ENCODE results near the gene MOB1A.
"Not testable (repeated sequence)": the region's sequence is repeated elsewhere in the genome, so short reads cannot be mapped to it uniquely, and the experiment has no call there.

The MOB1A gene

DNA sequence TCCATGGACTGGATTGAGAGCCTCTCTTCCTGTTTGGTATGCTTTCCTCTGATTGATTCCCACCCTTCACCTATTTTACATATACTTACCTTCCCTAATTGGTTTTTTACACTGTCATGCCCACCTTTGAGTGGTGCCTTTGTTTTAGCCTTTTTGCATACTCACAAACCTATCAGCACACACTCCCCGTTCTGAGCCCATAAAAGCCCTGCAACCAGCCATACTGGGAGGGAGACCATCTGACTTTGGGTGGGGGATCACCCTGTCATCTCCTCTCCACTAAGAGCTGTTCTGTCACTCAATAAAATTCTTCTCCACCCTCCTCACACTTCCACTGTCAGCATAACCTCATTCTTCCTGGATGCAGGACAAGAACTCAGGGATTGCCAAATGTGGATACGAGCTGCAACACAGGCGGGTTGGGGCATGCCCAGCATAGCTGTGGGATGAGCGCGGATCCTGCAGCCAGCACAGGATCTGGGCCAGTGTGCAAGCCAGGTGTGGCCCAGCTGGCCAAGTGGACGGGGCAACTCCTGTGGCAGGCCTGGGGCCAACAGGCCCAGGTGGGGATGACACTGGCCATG, 9.4 kb upstream of the MOB1A start:
- 0 out of 2 replicates have a peak overlapping the region, but pooled peaks have one; percentile 22 for H3K9ac ChIP-seq (ENCODE audit: low read depth, low read length)
- peaks cover 16% of the 10 kb centered on the region for H3K4me1 ChIP-seq (ENCODE audit: insufficient read depth, low read length)
- H3K36me3 ChIP-seq (ENCODE audit: insufficient read depth, low read length): no peaks in the 10 kb centered on the region
- H3K9me3 ChIP-seq (ENCODE audit: control insufficient read depth, insufficient read depth, low read length): no peaks in the 10 kb centered on the region

DNA sequence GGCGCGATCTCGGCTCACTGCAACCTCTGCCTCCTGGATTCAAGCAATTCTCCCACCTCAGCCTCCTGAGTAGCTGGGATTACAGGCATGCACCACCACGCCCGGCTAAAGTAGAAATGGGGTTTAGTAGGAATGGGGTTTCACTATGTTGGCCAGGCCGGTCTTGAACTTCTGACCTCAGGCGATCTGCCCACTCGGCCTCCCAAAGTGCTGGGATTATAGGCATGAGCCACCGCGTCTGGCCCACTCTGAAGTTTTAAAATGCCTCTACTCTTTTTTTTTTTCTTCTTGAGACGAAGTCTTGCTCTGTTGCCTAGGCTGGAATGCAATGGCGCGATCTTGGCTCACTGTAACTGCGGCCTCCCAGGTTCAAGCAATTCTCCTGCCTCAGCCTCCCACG, 8.0 kb upstream of the MOB1A start:
- H3K9ac ChIP-seq (ENCODE audit: low read depth, low read length); H3K9me3 ChIP-seq (ENCODE audit: control insufficient read depth, insufficient read depth, low read length); H3K36me3 ChIP-seq (ENCODE audit: insufficient read depth, low read length): not testable (repeated sequence)
- H3K4me1 ChIP-seq (ENCODE audit: insufficient read depth, low read length): peaks cover 11% of the 10 kb centered on the region

DNA sequence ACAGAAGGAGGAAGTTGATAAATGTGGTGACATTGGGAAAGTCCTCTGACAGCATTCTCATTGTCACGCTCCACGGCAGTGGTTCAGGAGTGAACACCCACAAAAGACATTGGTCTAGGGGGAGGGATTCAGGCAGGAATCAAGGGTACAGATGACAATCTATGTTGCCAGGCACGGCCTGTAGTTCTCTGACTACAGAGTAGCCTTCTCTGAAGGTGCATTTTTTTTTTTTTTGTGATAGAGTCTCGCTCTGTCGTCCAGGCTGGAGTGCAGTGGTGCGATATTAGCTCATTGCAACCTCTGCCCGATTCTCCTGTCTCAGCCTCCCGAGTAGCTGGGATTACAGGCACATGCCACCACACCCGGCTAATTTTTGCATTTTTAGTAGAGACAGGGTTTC, 7.4 kb upstream of the MOB1A start:
- Histone ChIP-seq H3K9me3 (ENCODE audit: control insufficient read depth, insufficient read depth, low read length) (no peaks in the 10 kb centered on the region), H3K9ac (ENCODE audit: low read depth, low read length) (no peak overlapping the region), H3K36me3 (ENCODE audit: insufficient read depth, low read length) (no peaks in the 10 kb centered on the region), H3K4me1 (ENCODE audit: insufficient read depth, low read length) (peaks cover 11% of the 10 kb centered on the region)

DNA sequence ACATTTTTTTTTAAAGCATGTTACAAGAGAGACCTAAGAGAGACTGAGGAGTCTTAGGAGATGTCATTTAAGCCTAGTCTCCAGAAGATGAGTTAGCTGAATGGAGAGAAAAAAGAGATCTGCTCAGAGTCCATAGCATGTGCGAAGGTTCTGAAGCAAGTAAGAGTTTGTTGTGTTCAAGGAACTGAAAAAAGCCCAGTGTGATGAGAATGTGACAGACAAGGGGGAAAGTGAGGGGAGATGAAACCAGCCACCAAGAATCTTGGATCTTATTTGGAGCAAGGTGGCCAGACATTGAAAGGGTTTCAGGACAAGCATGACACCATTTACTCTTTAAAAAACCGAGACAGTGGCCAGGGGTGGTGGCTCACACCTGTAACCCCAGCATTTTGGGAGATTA, 5.2 kb upstream of the MOB1A start:
- H3K9ac ChIP-seq (ENCODE audit: low read depth, low read length): no peak overlapping the region

DNA sequence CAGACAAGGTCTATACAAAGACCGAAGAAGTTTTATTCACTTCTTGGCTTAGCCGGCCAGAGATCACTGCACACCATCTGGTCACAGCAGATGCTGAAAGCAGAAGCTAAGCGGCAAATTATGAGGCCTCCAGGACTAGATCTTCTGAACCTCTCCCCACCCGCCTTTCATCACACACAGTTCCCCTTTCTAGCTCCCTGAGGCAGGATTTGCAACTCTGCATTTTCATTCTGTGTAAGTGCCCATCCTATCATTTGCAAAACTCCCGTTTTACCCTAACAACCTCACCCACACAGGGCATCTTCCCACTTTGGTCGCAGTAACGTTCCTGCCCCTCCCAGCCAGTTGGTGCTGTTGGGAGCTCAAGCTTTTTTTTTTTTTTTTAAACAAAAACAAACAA, 3.1 kb upstream of the MOB1A start:
- Histone ChIP-seq H3K4me1 (ENCODE audit: insufficient read depth, low read length) (peaks cover 3% of the 10 kb centered on the region; the same call in 1 of the 2 replicates), H3K36me3 (ENCODE audit: insufficient read depth, low read length) (no peaks in the 10 kb centered on the region; the same call in 1 of the 2 replicates), H3K9ac (ENCODE audit: low read depth, low read length) (no peak overlapping the region), H3K9me3 (ENCODE audit: control insufficient read depth, insufficient read depth, low read length) (no peaks in the 10 kb centered on the region)

More for the DNA sequence above, 5.2 kb upstream of the MOB1A start:
- H3K9me3 ChIP-seq (ENCODE audit: control insufficient read depth, insufficient read depth, low read length): no peaks in the 10 kb centered on the region
- no peaks in the 10 kb centered on the region for H3K36me3 ChIP-seq (ENCODE audit: insufficient read depth, low read length)
- peaks cover 11% of the 10 kb centered on the region for H3K4me1 ChIP-seq (ENCODE audit: insufficient read depth, low read length)

DNA sequence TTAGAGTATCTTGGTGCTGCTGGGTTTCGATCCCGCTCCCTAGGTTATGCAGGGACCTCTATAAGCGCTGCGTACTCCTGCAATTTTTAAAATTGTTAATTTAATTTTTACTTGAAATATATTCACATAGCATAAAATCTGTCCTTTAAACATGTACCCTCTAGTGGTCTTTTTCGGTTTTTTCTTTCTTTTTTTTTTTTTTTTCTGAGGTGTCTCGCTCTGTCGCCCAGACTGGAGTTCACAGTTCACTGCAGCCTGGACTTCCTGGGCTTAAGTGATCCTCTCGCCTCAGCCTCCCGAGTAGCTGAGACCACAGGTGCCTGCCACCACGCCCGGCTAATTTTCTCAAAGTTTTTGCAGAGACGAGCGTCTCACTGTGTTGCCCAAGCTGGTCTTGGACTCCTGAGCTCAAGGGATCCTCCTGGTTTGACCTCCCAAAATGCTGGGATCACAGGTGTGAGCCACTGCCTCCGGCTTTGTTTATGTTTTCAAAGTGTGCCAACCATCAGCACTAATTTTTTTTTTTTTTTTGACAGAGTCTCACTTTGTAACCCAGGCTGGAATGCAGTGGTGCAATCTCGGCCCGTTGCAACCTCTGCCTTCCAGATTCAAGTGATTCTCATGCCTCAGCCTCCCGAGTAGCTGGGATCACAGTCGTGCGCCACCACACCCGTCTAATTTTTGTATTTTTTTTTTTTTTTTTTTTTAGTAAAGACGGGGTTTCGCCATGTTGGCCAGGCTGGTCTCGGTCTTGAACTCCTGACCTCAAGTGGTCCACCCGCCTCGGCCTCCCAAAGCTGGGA, 585 bp upstream of the MOB1A start:
- Histone ChIP-seq H3K4me1 (ENCODE audit: insufficient read depth, low read length) (peaks cover 3% of the 10 kb centered on the region; the same call in 1 of the 2 replicates), H3K36me3 (ENCODE audit: insufficient read depth, low read length) (no peaks in the 10 kb centered on the region; the same call in 1 of the 2 replicates), H3K9ac (ENCODE audit: low read depth, low read length) (peak overlapping the region; percentile 72; the same call in 1 of the 2 replicates), H3K9me3 (ENCODE audit: control insufficient read depth, insufficient read depth, low read length) (no peaks in the 10 kb centered on the region)

DNA sequence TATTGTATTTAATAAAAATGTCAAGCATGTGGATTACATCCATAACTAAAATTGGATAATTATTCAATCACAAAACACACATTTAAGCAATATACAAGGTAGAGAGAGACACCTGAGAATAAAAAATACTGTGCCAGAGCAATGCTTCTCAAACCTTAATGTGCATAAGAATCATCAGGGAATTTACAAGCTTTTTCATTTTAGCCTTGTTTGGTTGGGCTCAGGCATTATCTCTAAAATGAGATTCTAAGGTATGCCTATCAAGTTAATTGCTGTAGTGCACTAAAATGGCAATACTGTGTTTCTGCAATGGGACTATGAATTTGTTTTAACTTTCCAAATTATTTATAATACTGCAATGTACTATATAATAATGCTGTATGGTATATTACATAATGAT, 983 bp downstream of the MOB1A start:
- Histone ChIP-seq H3K36me3 (ENCODE audit: insufficient read depth, low read length) (peaks cover 3% of the 10 kb centered on the region), H3K9me3 (ENCODE audit: control insufficient read depth, insufficient read depth, low read length) (no peaks in the 10 kb centered on the region), H3K4me1 (ENCODE audit: insufficient read depth, low read length) (peaks cover 3% of the 10 kb centered on the region; the same call in 1 of the 2 replicates), H3K9ac (ENCODE audit: low read depth, low read length) (peak overlapping the region; percentile 72)

DNA sequence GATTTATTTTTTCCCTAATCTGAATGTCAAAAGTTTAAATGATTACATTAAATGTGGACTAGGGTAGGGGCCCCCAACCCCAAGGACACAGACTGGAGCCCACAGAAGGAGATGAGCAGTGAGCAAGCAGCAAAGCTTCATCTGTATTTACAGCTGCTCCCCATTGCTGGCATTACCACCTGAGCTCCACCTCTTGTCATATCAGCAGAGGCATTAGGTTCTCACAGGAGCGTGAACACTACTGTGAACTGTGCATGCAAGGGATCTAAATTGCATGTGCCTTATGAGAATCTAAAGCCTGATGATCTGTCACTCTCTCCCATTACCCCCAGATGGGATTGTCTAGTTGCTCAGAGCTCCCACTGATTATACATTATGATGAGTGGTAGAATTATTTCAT, 3.8 kb downstream of the MOB1A start:
- H3K9ac ChIP-seq (ENCODE audit: low read depth, low read length): no peak overlapping the region
- no peaks in the 10 kb centered on the region for H3K9me3 ChIP-seq (ENCODE audit: control insufficient read depth, insufficient read depth, low read length)
- H3K4me1 ChIP-seq (ENCODE audit: insufficient read depth, low read length): no peaks in the 10 kb centered on the region
- H3K36me3 ChIP-seq (ENCODE audit: insufficient read depth, low read length): peaks cover 11% of the 10 kb centered on the region

DNA sequence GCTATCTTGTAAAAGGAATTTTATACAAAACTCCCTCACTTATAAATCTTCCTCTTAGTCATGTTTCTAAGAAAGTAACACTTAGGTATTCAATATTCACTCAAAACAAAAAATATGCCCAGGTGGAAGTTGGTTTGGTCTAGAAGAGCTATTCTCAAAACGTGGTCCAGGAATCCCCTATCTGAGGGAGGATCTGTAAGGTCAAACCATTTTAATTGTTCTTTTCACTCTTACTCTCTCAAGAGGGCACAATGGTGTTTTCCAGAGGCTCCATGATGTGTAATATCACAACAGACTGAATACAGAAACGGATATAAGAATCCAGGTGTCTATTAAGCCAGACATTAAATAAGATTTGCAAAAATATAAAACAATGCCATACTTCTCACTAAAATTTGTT, 9.9 kb downstream of the MOB1A start:
- H3K4me1 ChIP-seq (ENCODE audit: insufficient read depth, low read length): no peaks in the 10 kb centered on the region
- H3K9me3 ChIP-seq (ENCODE audit: control insufficient read depth, insufficient read depth, low read length): no peaks in the 10 kb centered on the region
- H3K9ac ChIP-seq (ENCODE audit: low read depth, low read length): no peak overlapping the region
- peaks cover 35% of the 10 kb centered on the region for H3K36me3 ChIP-seq (ENCODE audit: insufficient read depth, low read length)

DNA sequence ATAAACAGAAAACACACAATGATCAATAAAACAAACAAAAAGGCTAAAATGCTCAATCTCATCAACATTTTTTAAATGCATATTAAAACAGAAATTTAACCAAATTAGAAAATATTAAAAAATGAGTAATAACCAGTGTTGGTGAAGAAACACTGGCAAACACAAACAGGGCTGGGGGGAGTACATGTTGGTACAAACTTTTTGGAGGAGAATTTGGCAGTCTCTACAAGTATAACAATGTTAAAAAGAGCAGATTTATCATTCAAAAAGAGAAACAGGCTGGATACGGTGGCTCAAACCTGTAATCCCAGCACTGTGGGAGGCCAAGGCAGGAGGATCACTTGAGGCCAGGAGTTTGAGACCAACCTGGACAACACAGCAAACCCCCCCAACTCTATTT, 13.9 kb downstream of the MOB1A start:
- Histone ChIP-seq H3K4me1 (ENCODE audit: insufficient read depth, low read length) (no peaks in the 10 kb centered on the region), H3K9me3 (ENCODE audit: control insufficient read depth, insufficient read depth, low read length) (no peaks in the 10 kb centered on the region), H3K9ac (ENCODE audit: low read depth, low read length) (no peak overlapping the region), H3K36me3 (ENCODE audit: insufficient read depth, low read length) (peaks cover 29% of the 10 kb centered on the region)

DNA sequence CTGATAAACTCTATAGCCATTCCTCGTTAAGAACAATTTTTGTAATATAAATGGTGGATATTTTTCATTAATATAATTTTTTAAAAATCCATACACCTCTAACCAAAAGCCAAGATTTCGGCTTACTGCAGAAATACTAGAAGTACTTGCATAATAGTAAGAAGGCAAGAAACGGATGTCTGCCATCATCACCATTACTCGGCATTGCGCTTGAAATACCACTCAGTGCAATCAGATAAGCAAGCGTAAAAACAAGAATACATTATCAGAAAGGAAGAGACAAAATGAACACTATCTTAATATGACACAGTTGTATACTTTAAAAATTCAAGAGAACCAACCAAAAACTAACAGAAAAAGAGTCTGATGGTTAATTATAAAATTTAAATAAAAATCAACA, 15.7 kb downstream of the MOB1A start:
- no peaks in the 10 kb centered on the region for H3K9me3 ChIP-seq (ENCODE audit: control insufficient read depth, insufficient read depth, low read length)
- H3K36me3 ChIP-seq (ENCODE audit: insufficient read depth, low read length): peaks cover 28% of the 10 kb centered on the region
- no peaks in the 10 kb centered on the region for H3K4me1 ChIP-seq (ENCODE audit: insufficient read depth, low read length)
- H3K9ac ChIP-seq (ENCODE audit: low read depth, low read length): no peak overlapping the region

DNA sequence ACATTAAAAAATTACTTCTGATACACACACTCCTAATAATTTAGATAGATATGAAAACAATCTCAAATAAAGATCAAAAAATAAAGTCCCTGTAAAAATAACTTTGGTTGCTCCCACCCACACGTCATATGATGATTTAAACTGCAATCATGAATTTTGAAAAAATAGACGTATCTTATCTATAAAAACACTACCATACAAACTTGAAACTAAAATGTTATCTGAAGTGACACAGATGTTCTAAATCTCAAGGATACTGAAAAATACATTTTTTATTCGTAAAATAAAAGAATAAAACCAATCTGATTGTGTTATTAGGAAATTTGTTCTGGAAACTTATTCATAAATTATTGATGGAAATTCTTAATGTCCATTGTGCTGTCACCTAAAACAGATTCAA, 22.8 kb downstream of the MOB1A start:
- H3K36me3 ChIP-seq (ENCODE audit: insufficient read depth, low read length): peaks cover 25% of the 10 kb centered on the region
- H3K4me1 ChIP-seq (ENCODE audit: insufficient read depth, low read length): no peaks in the 10 kb centered on the region
- no peaks in the 10 kb centered on the region for H3K9me3 ChIP-seq (ENCODE audit: control insufficient read depth, insufficient read depth, low read length)
- H3K9ac ChIP-seq (ENCODE audit: low read depth, low read length): no peak overlapping the region

DNA sequence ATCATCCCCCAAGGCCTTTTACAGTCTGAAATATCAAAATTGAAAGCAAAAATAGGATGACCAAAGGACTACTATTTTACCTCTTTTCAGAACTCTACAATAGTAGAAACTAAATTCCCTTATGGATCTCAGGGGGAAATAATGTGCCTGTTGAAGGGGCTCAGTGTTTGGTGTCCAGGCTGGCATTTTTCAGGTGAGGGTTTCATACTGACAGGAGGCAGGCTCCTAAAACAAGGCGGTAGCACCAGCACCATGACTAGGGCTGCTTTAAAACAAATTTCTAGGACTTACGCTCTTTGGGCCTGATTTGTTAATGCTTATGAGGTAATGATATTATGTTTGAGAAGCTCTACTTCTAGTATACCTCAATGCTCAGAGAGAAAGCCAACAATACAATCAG, 25.7 kb downstream of the MOB1A start:
- Histone ChIP-seq H3K9ac (ENCODE audit: low read depth, low read length) (no peak overlapping the region), H3K9me3 (ENCODE audit: control insufficient read depth, insufficient read depth, low read length) (no peaks in the 10 kb centered on the region), H3K36me3 (ENCODE audit: insufficient read depth, low read length) (peaks cover 23% of the 10 kb centered on the region), H3K4me1 (ENCODE audit: insufficient read depth, low read length) (0 out of 2 replicates have a peak, but pooled peaks cover 3% of the 10 kb centered on the region)

DNA sequence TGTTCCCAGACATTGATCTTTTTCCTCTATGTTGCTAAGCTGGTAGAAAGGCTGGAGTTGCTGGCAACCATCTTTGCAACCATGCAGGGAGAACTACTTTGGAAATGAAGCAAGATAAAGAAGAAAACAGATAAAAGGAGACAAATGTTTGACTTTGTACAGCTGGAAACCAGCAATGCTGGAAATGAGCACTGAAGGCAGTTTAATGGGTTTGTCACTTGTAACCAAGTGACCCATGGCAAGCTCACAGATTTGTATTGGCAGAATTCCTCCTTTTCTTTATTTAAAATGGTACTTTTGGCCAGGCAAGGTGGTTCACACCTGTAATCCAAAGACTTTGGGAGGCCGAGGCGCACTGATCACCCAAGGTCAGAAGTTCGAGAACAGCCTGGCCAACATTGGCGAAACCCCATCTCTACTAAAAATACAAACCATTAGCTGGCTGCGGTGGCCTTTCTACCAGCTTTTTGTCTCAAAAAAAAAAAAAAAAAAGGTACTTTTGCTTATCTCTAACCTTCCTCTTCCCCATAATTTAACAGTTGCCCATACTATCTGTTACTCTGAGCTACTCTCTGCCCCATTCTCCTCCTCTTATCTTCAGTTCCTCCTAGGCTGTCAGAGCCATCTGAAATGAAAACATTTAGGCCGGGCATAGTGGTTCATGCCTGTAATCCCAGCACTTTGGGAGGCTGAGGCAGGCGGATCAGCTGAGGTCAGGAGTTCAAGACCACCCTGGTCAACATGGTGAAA, 28.9 kb downstream of the MOB1A start:
- Histone ChIP-seq H3K4me1 (ENCODE audit: insufficient read depth, low read length) (peaks cover 10% of the 10 kb centered on the region), H3K9ac (ENCODE audit: low read depth, low read length) (no peak overlapping the region), H3K9me3 (ENCODE audit: control insufficient read depth, insufficient read depth, low read length) (no peaks in the 10 kb centered on the region), H3K36me3 (ENCODE audit: insufficient read depth, low read length) (peaks cover 10% of the 10 kb centered on the region; the same call in 1 of the 2 replicates)

DNA sequence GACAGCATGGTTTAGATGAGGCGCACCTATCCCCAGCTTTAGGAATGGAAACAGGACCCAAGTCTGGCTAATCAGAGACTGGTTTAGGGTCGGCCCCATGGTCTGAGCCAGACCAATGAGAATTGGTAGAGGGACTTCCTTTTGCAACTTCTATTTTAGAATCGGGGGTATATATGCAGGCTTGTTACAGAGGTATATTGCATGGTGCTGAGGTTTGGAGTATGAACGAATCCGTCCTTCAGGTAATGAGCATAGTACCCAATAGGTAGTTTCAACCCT, 29.5 kb downstream of the MOB1A start:
- H3K4me1 ChIP-seq (ENCODE audit: insufficient read depth, low read length): peaks cover 10% of the 10 kb centered on the region
- no peak overlapping the region for H3K9ac ChIP-seq (ENCODE audit: low read depth, low read length)
- H3K36me3 ChIP-seq (ENCODE audit: insufficient read depth, low read length): peaks cover 14% of the 10 kb centered on the region; the same call in 1 of the 2 replicates
- H3K9me3 ChIP-seq (ENCODE audit: control insufficient read depth, insufficient read depth, low read length): no peaks in the 10 kb centered on the region

All from ES-I3 (cell line).